PC-3 (cell line): ENCODE measurements around the gene GHRL. TPM values are rescaled to one million over a fixed set of nuclear protein-coding genes. Genes with fewer than 3 reads are reported as not detected.

Experiments used
- ATAC-seq: fragments of 200-7000 bp; cut with Tn5 transposase; 2 replicates; pipeline ENCODE4 v1.9.1; 2020; ENCODE audit warnings: mild to moderate bottlenecking, moderate library complexity
- BruUV-seq: library from RNA; stranded (reverse); fragments of 400-500 nt; replicated peaks from 2 replicates; lab custom pipeline; 2021; lab: Mats Ljungman, UMichigan
- CTCF ChIA-PET: fragments of 300-600 bp; sonication (Branson Sonifier 250); formaldehyde crosslinking; loops from one replicate; lab custom pipeline; 2022; ENCODE audit warnings: antibody characterized with exemption; lab: Charles Lee
- POLR2A ChIA-PET: fragments of 300-600 bp; sonication (Branson Sonifier 250); formaldehyde crosslinking; loops from one replicate; lab custom pipeline; 2022; ENCODE audit warnings: antibody characterized with exemption; ENCODE audit not compliant: unreplicated experiment; lab: Charles Lee
- DNase-seq: peaks from one replicate; pipeline ENCODE4 v3.0.0-alpha.2; 2015
- H2AFZ ChIP-seq: fragments of 300-600 bp; sonication (generic); 2 replicates; pipeline ENCODE4 v1.6.0; 2016; ENCODE audit warnings: antibody characterized with exemption, low read length
- H3F3A ChIP-seq: fragments of 300-600 bp; sonication (generic); one replicate; pipeline ENCODE4 v1.6.0; 2017; ENCODE audit warnings: antibody characterized with exemption, low read length, control low read depth, mild to moderate bottlenecking; ENCODE audit not compliant: unreplicated experiment
- H3K27ac ChIP-seq: fragments of 300-600 bp; sonication (generic); 2 replicates; pipeline ENCODE4 v1.5.1; 2016; ENCODE audit warnings: mild to moderate bottlenecking, low read length
- H3K27me3 ChIP-seq: fragments of 300-600 bp; sonication (generic); 2 replicates; pipeline ENCODE4 v1.6.1; 2016; ENCODE audit warnings: low read length, mixed read lengths
- H3K36me3 ChIP-seq: fragments of 300-600 bp; sonication (generic); 2 replicates; pipeline ENCODE4 v1.6.1; 2016; ENCODE audit warnings: low read depth, mixed run types, low read length, mixed read lengths
- H3K4me1 ChIP-seq: fragments of 300-600 bp; sonication (generic); 2 replicates; pipeline ENCODE4 v1.5.1; 2016; ENCODE audit warnings: low read length; ENCODE audit not compliant: insufficient read depth
- H3K4me2 ChIP-seq: fragments of 300-600 bp; sonication (generic); 2 replicates; pipeline ENCODE4 v1.6.0; 2016; ENCODE audit warnings: low read length
- H3K4me3 ChIP-seq: fragments of 300-600 bp; sonication (generic); 2 replicates; pipeline ENCODE4 v1.5.1; 2016; ENCODE audit warnings: mild to moderate bottlenecking, low read length, mixed read lengths
- H3K79me2 ChIP-seq: fragments of 300-600 bp; sonication (generic); 2 replicates; pipeline ENCODE4 v1.6.1; 2017; ENCODE audit warnings: low read length, mixed read lengths
- H3K9ac ChIP-seq: fragments of 300-600 bp; sonication (generic); 2 replicates; pipeline ENCODE4 v1.6.0; 2016; ENCODE audit warnings: mild to moderate bottlenecking, low read length
- H3K9me2 ChIP-seq: fragments of 300-600 bp; sonication (generic); replicated peaks from 2 replicates; pipeline ENCODE4 v1.6.1; 2016; ENCODE audit warnings: mixed run types, low read length, mixed read lengths
- H3K9me3 ChIP-seq: fragments of 300-600 bp; sonication (generic); 2 replicates; pipeline ENCODE4 v1.6.1; 2016; ENCODE audit warnings: low read length, mixed read lengths
- H4K20me1 ChIP-seq: fragments of 300-600 bp; sonication (generic); 2 replicates; pipeline ENCODE4 v1.6.1; 2016; ENCODE audit warnings: low read length, mixed read lengths
- CTCF ChIP-seq: fragments of 300-600 bp; sonication (generic); conservative IDR thresholded peaks from 2 replicates; pipeline ENCODE4 v1.5.1; 2017; ENCODE audit warnings: antibody characterized with exemption, low read depth, mild to moderate bottlenecking, low read length
- EZH2 ChIP-seq: fragments of 300-600 bp; sonication (generic); IDR thresholded peaks from one replicate; pipeline ENCODE4 v1.6.1; 2017; ENCODE audit warnings: antibody characterized with exemption, mild to moderate bottlenecking, low read length; ENCODE audit not compliant: unreplicated experiment
- EZH2phosphoT487 ChIP-seq: fragments of 300-600 bp; sonication (generic); IDR thresholded peaks from 2 replicates; pipeline ENCODE4 v1.6.1; 2018; ENCODE audit warnings: mild to moderate bottlenecking, antibody characterized with exemption, low read length, borderline replicate concordance
- intact Hi-C: fragments of 100-400 bp; cut with micrococcal nuclease; formaldehyde crosslinking; loops from 2 replicates; pipeline ENCODE4 v1.9.0; 2023
- total RNA-seq: library from RNA; depleted of rRNA; stranded (reverse); fragments of >200 nt; gene quantifications from 2 replicates; pipeline ENCODE4 v1.2.3, GENCODE V29; 2014

Gene GHRL
- total RNA-seq, 1 experiment from 2014 or later: not detected

DNA sequence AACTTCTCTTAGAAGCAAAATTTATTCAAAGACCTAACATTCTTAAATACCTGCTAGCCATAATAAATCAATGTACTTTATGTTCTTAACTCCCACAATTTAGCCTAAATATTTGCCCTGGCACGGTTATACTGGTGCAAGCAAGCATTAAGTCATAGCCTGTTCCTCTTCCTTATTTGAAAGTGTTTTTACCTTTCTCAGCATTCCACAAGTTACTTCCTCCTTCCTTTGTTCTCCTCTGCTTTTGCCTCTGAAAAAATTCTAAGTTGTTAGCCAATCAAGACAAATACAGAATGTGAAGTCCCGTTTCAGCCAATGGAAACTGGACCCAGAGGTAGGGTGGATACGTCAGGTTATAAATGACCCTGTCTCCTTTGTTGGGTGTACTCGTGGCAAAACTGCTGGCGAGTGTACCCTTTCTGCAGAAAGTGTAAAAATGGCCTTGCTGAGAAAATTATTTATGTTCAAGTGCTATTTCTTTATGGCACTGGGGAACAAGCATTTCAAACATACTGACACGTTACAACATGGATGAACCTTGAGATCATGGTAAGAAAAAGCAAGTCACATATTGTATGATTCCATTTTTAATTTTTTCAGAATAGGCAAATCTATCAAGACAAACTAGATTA, 47.5 kb downstream of the GHRL start:
- TF ChIP-seq EZH2phosphoT487 (no peak), CTCF (no peak), EZH2 (no peak)
- no peak for DNase-seq
- Histone ChIP-seq H3K27ac (no peak overlapping the region), H3K4me3 (no peak overlapping the region), H3K9ac (no peak overlapping the region), H3F3A (no peaks in the 10 kb centered on the region), H3K79me2 (peaks cover 18% of the 10 kb centered on the region), H3K9me2 (no peaks in the 10 kb centered on the region), H3K9me3 (peaks cover 19% of the 10 kb centered on the region), H3K4me1 (peaks cover 8% of the 10 kb centered on the region; the same call in 1 of the 2 replicates), H4K20me1 (peaks cover 3% of the 10 kb centered on the region; the same call in 1 of the 2 replicates), H2AFZ (no peak overlapping the region), H3K4me2 (no peak overlapping the region), H3K36me3 (peaks cover 19% of the 10 kb centered on the region; the same call in 1 of the 2 replicates), H3K27me3 (no peaks in the 10 kb centered on the region)
- POLR2A ChIA-PET: no interaction called here
- CTCF ChIA-PET: no interaction called here
- no TSS peak for BruUV-seq
- intact Hi-C loops: no loop called here
- ATAC-seq: no peak

DNA sequence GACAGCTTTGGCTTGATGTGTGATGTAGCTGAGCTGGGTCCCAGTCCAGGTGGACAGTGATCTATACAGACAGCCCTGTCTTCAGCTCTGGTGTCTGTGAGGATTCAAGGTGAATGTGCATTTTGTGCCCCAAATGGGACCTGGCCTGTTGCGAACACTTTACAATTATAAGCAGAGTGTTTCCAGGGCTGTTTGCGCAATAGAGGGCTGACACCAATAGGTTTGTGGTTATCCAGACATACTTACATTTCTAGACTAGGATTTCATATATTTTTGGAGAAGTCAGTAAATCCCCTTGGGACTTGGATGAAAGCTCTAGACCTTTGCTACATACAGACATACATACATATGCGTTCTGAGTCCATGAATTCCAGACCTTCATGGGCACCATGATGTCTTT, 48.7 kb downstream of the GHRL start:
- Histone ChIP-seq H3K4me3 (no peak overlapping the region), H3K9me2 (no peaks in the 10 kb centered on the region), H3K4me2 (no peak overlapping the region), H3K9me3 (peaks cover 19% of the 10 kb centered on the region), H3K9ac (no peak overlapping the region), H3K79me2 (peaks cover 6% of the 10 kb centered on the region), H3K27ac (no peak overlapping the region), H3F3A (no peaks in the 10 kb centered on the region), H3K27me3 (no peaks in the 10 kb centered on the region), H3K4me1 (peaks cover 4% of the 10 kb centered on the region; the same call in 1 of the 2 replicates), H3K36me3 (peaks cover 19% of the 10 kb centered on the region), H4K20me1 (no peaks in the 10 kb centered on the region), H2AFZ (no peak overlapping the region)
- ChIA-PET CTCF (no interaction called here), POLR2A (no interaction called here)
- BruUV-seq: no TSS peak
- DNase-seq: no peak
- intact Hi-C loops: no loop called here
- TF ChIP-seq CTCF (no peak), EZH2phosphoT487 (no peak), EZH2 (no peak)
- ATAC-seq: no peak
